Dendritic cell treated with granulocyte-macrophage colony-stimulating factor and Interleukin-4, amounts not matched to agents 40 ng/mL and 50 ng/mL, for 4 days (primary cell): ENCODE data around the gene TTLL3.

Source experiments
- H3K27ac Mint-ChIP-seq: one replicate; pipeline ENCODE4 v1.8.0; 2022; ENCODE audit warnings: mild to moderate bottlenecking, mixed read lengths
- H3K27me3 Mint-ChIP-seq: one replicate; pipeline ENCODE4 v1.8.0; 2022; ENCODE audit warnings: mild to moderate bottlenecking, mixed read lengths
- H3K36me3 Mint-ChIP-seq: one replicate; pipeline ENCODE4 v1.8.0; 2022; ENCODE audit warnings: low read depth, mixed read lengths
- H3K4me1 Mint-ChIP-seq: one replicate; pipeline ENCODE4 v1.8.0; 2022; ENCODE audit warnings: low read depth, mixed read lengths
- H3K4me3 Mint-ChIP-seq: one replicate; pipeline ENCODE4 v1.8.0; 2022; ENCODE audit warnings: mild to moderate bottlenecking, moderate library complexity, mixed read lengths
- H3K9me3 Mint-ChIP-seq: one replicate; pipeline ENCODE4 v1.8.0; 2022; ENCODE audit warnings: mixed read lengths
- intact Hi-C: fragments of 100-400 bp; cut with micrococcal nuclease; formaldehyde crosslinking; loops from one replicate; pipeline ENCODE4 v1.15.0; 2022

The TTLL3 gene

GRCh38 chr3:9777694-9778021 lies 32.4 kb upstream of the TTLL3 start:
- intact Hi-C loops, result no loop called here
- Mint-ChIP-seq H3K4me3 (no peak overlapping the region), H3K9me3 (no peaks in the 10 kb centered on the region)

GRCh38 chr3:9778143-9779074 lies 31.7 kb upstream of the TTLL3 start:
- intact Hi-C loops, result no loop called here
- no peaks in the 10 kb centered on the region for H3K27me3 Mint-ChIP-seq
- no peak overlapping the region for H3K4me3 Mint-ChIP-seq
- H3K4me1 Mint-ChIP-seq, result peaks cover 77% of the 10 kb centered on the region
- peaks cover 30% of the 10 kb centered on the region for H3K36me3 Mint-ChIP-seq
- peak overlapping the region; percentile 99 for H3K27ac Mint-ChIP-seq
- no peaks in the 10 kb centered on the region for H3K9me3 Mint-ChIP-seq

More at GRCh38 chr3:9777694-9778021, 32.4 kb upstream of the TTLL3 start:
- H3K4me1 Mint-ChIP-seq, result peaks cover 75% of the 10 kb centered on the region
- H3K27ac Mint-ChIP-seq, result peak overlapping the region; percentile 99
- peaks cover 22% of the 10 kb centered on the region for H3K36me3 Mint-ChIP-seq
- peaks cover 1% of the 10 kb centered on the region for H3K27me3 Mint-ChIP-seq

- Mint-ChIP-seq H3K36me3 (peaks cover 37% of the 10 kb centered on the region), H3K27me3 (no peaks in the 10 kb centered on the region), H3K4me1 (peaks cover 72% of the 10 kb centered on the region), H3K4me3 (no peak overlapping the region), H3K27ac (peak overlapping the region; percentile 99), H3K9me3 (no peaks in the 10 kb centered on the region)
- intact Hi-C loops, result no loop called here
These were observed 30.9 kb upstream of the TTLL3 start for GRCh38 chr3:9779075-9779593.

- peaks cover 72% of the 10 kb centered on the region for H3K4me1 Mint-ChIP-seq
- intact Hi-C loops, result no loop called here
- no peaks in the 10 kb centered on the region for H3K27me3 Mint-ChIP-seq
- peak overlapping the region; percentile 30 for H3K4me3 Mint-ChIP-seq
- peak overlapping the region; percentile 99 for H3K27ac Mint-ChIP-seq
- H3K36me3 Mint-ChIP-seq, result peaks cover 45% of the 10 kb centered on the region
- H3K9me3 Mint-ChIP-seq, result no peaks in the 10 kb centered on the region
These were observed 30.2 kb upstream of the TTLL3 start for GRCh38 chr3:9779721-9780457.

GRCh38 chr3:9780458-9780812 lies 29.6 kb upstream of the TTLL3 start:
- Mint-ChIP-seq H3K36me3 (peaks cover 50% of the 10 kb centered on the region), H3K9me3 (no peaks in the 10 kb centered on the region), H3K4me1 (peaks cover 72% of the 10 kb centered on the region), H3K27ac (peak overlapping the region; percentile 99), H3K27me3 (no peaks in the 10 kb centered on the region), H3K4me3 (peak overlapping the region; percentile 6)
- intact Hi-C loops, result no loop called here

GRCh38 chr3:9780910-9781309 lies 29.2 kb upstream of the TTLL3 start:
- H3K4me1 Mint-ChIP-seq, result peaks cover 70% of the 10 kb centered on the region
- H3K9me3 Mint-ChIP-seq, result no peaks in the 10 kb centered on the region
- H3K27ac Mint-ChIP-seq, result peak overlapping the region; percentile 99
- H3K36me3 Mint-ChIP-seq, result peaks cover 55% of the 10 kb centered on the region
- H3K27me3 Mint-ChIP-seq, result no peaks in the 10 kb centered on the region
- intact Hi-C loops, result no loop called here
- H3K4me3 Mint-ChIP-seq, result no peak overlapping the region

GRCh38 chr3:9781551-9781950 lies 28.5 kb upstream of the TTLL3 start:
- peaks cover 64% of the 10 kb centered on the region for H3K4me1 Mint-ChIP-seq
- H3K4me3 Mint-ChIP-seq, result no peak overlapping the region
- no peaks in the 10 kb centered on the region for H3K9me3 Mint-ChIP-seq
- H3K36me3 Mint-ChIP-seq, result peaks cover 61% of the 10 kb centered on the region
- H3K27me3 Mint-ChIP-seq, result no peaks in the 10 kb centered on the region
- H3K27ac Mint-ChIP-seq, result peak overlapping the region; percentile 99
- intact Hi-C loops, result no loop called here

GRCh38 chr3:9781978-9782603 lies 28.0 kb upstream of the TTLL3 start:
- no peaks in the 10 kb centered on the region for H3K9me3 Mint-ChIP-seq
- intact Hi-C loops, result no loop called here
- H3K4me3 Mint-ChIP-seq, result no peak overlapping the region
- peak overlapping the region; percentile 99 for H3K27ac Mint-ChIP-seq
- H3K4me1 Mint-ChIP-seq, result peaks cover 58% of the 10 kb centered on the region
- peaks cover 67% of the 10 kb centered on the region for H3K36me3 Mint-ChIP-seq
- no peaks in the 10 kb centered on the region for H3K27me3 Mint-ChIP-seq

- H3K36me3 Mint-ChIP-seq, result peaks cover 74% of the 10 kb centered on the region
- peak overlapping the region; percentile 99 for H3K27ac Mint-ChIP-seq
- peaks cover 55% of the 10 kb centered on the region for H3K4me1 Mint-ChIP-seq
- H3K9me3 Mint-ChIP-seq, result no peaks in the 10 kb centered on the region
- no peak overlapping the region for H3K4me3 Mint-ChIP-seq
- intact Hi-C loops, result no loop called here
- no peaks in the 10 kb centered on the region for H3K27me3 Mint-ChIP-seq
These were observed 27.3 kb upstream of the TTLL3 start for GRCh38 chr3:9782770-9783169.

- Mint-ChIP-seq H3K9me3 (no peaks in the 10 kb centered on the region), H3K4me3 (no peak overlapping the region), H3K36me3 (peaks cover 85% of the 10 kb centered on the region), H3K27me3 (no peaks in the 10 kb centered on the region), H3K4me1 (peaks cover 45% of the 10 kb centered on the region), H3K27ac (no peak overlapping the region)
- intact Hi-C loops, result no loop called here
These were observed 26.1 kb upstream of the TTLL3 start for GRCh38 chr3:9783954-9784353.

- H3K4me3 Mint-ChIP-seq, result no peak overlapping the region
- intact Hi-C loops, result no loop called here
- H3K36me3 Mint-ChIP-seq, result peaks cover 96% of the 10 kb centered on the region
- H3K27me3 Mint-ChIP-seq, result no peaks in the 10 kb centered on the region
- peak overlapping the region; percentile 4 for H3K27ac Mint-ChIP-seq
- no peaks in the 10 kb centered on the region for H3K9me3 Mint-ChIP-seq
- peaks cover 38% of the 10 kb centered on the region for H3K4me1 Mint-ChIP-seq
These were observed 25.1 kb upstream of the TTLL3 start for GRCh38 chr3:9784965-9785364.

- Mint-ChIP-seq H3K9me3 (no peaks in the 10 kb centered on the region), H3K36me3 (peaks cover 96% of the 10 kb centered on the region), H3K27me3 (no peaks in the 10 kb centered on the region), H3K4me1 (peaks cover 38% of the 10 kb centered on the region), H3K27ac (peak overlapping the region; percentile 4), H3K4me3 (no peak overlapping the region)
- intact Hi-C loops, result no loop called here
These were observed 24.5 kb upstream of the TTLL3 start for GRCh38 chr3:9785602-9786001.

- peaks cover 37% of the 10 kb centered on the region for H3K4me1 Mint-ChIP-seq
- peaks cover 99% of the 10 kb centered on the region for H3K36me3 Mint-ChIP-seq
- H3K9me3 Mint-ChIP-seq, result no peaks in the 10 kb centered on the region
- intact Hi-C loops, result no loop called here
- H3K27ac Mint-ChIP-seq, result no peak overlapping the region
- H3K27me3 Mint-ChIP-seq, result no peaks in the 10 kb centered on the region
- no peak overlapping the region for H3K4me3 Mint-ChIP-seq
These were observed 23.8 kb upstream of the TTLL3 start for GRCh38 chr3:9786209-9786739.
